Activated naive CD4-positive, alpha-beta T cell treated with anti-CD3 and anti-CD28 coated beads, Interleukin-2, amount 50 U/mL, for 72 hours (primary cell): ENCODE results near the gene EPS8L3. TPM values are rescaled to one million over a fixed set of nuclear protein-coding genes. Genes with fewer than 3 reads are reported as not detected.
"Not testable (repeated sequence)": the region's sequence is repeated elsewhere in the genome, so short reads cannot be mapped to it uniquely, and the experiment has no call there.

Experiments
- ATAC-seq, 2 donors: fragments of 150-1000 bp; cut with Tn5 transposase; 2 replicates each; pipeline ENCODE4 v1.10.0; 2021; ENCODE audit warnings: mild to moderate bottlenecking in 2 of 2, moderate library complexity in 2 of 2
- DNase-seq, 2 donors: peaks; one replicate each; pipeline ENCODE4 v3.0.0; 2021 to 2022; ENCODE audit warnings: low spot score in 2 of 2
- H3K27ac Mint-ChIP-seq, 2 donors: one replicate each; pipeline ENCODE4 v1.8.0; 2022; ENCODE audit warnings: mild to moderate bottlenecking in 2 of 2, mixed read lengths in 2 of 2
- H3K36me3 Mint-ChIP-seq, 2 donors: one replicate each; pipeline ENCODE4 v1.8.0; 2022; ENCODE audit warnings: mixed read lengths in 2 of 2
- H3K9me3 Mint-ChIP-seq, 2 donors: one replicate each; pipeline ENCODE4 v1.8.0; 2022; ENCODE audit warnings: mixed read lengths in 2 of 2
- total RNA-seq, 2 donors: library from RNA; stranded (reverse); gene quantifications; one replicate each; pipeline ENCODE4 v1.2.3, GENCODE V29; 2022

EPS8L3 gene
- total RNA-seq, 2 donors from 2014 or later: not detected

GRCh38 chr1:109760581-109761226 is 3.0 kb downstream of the EPS8L3 start:
- DNase-seq (peak in 1 of 2 donors; percentile 50), ATAC-seq (no peak)
- H3K27ac Mint-ChIP-seq: peak overlapping the region in 1 of 2 donors; percentile 42
- no peaks in the 10 kb centered on the region for H3K36me3 Mint-ChIP-seq
- no peaks in the 10 kb centered on the region for H3K9me3 Mint-ChIP-seq

DNA sequence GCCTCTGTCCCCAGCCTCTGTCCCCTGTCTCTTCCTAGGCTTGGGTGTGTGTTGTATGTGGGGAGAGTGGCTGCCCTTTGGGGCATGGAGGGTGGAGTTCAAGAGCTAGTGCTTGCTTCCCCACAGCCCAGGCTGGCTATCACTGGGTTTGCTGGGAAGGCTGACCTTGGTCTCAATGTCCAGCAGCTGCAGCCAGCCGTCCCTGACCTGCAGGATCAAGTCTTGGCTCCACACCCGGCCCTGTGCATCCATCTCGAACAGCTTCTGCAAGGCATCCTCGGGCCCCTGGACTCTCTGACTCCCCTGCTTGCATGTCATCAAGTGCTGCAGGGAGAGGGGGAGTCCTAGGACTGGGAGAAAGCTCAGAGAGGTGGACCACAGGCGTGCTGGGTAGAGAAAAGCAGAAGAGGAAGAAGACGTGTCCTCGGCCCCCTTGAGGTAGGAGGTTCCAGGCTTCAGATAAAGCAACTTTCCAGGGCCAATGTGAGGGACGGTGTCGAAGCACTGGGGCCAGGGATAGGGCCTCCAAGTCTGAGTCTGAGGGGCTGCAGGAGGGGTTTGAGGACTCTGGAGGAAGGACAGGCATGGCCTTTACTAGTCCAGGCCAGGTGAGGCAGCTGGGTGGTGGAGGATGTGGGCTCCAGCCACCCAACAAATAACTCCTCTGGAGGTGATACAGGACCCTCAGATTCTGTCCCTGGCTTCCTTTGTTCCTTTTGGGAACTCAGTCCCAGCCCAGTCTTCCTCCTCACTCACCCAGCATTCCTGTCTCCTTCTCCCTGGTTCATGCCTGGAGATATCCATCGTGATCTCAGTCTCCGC is 4.0 kb downstream of the EPS8L3 start:
- Mint-ChIP-seq H3K9me3 (no peaks in the 10 kb centered on the region), H3K27ac (peak overlapping the region in 1 of 2 donors; percentile 30), H3K36me3 (no peaks in the 10 kb centered on the region)
- ATAC-seq (no peak), DNase-seq (peak in 1 of 2 donors; percentile 23)

- ATAC-seq (no peak), DNase-seq (no peak)
- Mint-ChIP-seq H3K9me3 (no peaks in the 10 kb centered on the region), H3K36me3 (no peaks in the 10 kb centered on the region), H3K27ac (no peak overlapping the region)
Measured at GRCh38 chr1:109757936-109758786, 5.6 kb downstream of the EPS8L3 start.

DNA sequence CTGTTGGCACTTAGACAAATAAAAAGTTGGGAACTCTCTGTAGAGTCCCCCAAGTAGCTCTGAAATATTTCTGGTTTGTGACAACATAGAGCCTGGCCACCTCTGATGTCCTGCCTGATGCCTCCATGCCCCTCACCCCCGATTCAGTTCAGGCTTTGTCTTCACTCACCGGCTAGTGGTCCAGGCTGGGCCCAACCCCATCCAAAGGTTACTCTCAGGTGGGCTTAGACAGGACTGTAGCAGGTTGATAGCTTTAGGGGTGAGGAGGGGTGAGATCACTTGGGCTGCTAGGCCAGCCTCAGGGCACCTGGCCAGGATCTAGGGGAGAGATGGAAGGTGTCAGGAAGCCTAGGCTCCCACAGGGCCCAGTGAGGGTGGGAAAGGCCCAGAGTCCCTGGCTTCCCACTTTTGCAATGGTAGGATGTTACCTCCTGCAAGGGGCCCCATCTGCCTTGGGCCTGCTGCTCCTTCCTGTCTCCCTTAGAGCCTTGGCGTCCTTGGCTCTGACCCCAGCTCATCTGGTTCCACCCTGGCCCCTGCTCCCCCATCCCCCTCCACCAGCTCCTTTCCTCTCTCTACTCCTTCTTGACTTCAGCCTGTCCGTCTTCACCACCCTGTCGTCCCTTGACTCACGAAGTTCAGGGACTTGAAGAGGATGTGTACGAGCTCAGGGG is 6.7 kb downstream of the EPS8L3 start:
- Mint-ChIP-seq H3K9me3 (no peaks in the 10 kb centered on the region), H3K36me3 (no peaks in the 10 kb centered on the region)

GRCh38 chr1:109756325-109756724 is 7.4 kb downstream of the EPS8L3 start:
- H3K36me3 Mint-ChIP-seq, H3K27ac Mint-ChIP-seq, ATAC-seq, H3K9me3 Mint-ChIP-seq, DNase-seq: not testable (repeated sequence)

More for the DNA sequence above, 6.7 kb downstream of the EPS8L3 start:
- no peak overlapping the region for H3K27ac Mint-ChIP-seq
- peak in 1 of 2 donors; percentile 30 for DNase-seq
- no peak for ATAC-seq

GRCh38 chr1:109754738-109755137 is 9.0 kb downstream of the EPS8L3 start:
- ATAC-seq: no peak
- H3K36me3 Mint-ChIP-seq: no peaks in the 10 kb centered on the region
- DNase-seq: no peak
- H3K9me3 Mint-ChIP-seq: no peaks in the 10 kb centered on the region
- no peak overlapping the region for H3K27ac Mint-ChIP-seq

DNA sequence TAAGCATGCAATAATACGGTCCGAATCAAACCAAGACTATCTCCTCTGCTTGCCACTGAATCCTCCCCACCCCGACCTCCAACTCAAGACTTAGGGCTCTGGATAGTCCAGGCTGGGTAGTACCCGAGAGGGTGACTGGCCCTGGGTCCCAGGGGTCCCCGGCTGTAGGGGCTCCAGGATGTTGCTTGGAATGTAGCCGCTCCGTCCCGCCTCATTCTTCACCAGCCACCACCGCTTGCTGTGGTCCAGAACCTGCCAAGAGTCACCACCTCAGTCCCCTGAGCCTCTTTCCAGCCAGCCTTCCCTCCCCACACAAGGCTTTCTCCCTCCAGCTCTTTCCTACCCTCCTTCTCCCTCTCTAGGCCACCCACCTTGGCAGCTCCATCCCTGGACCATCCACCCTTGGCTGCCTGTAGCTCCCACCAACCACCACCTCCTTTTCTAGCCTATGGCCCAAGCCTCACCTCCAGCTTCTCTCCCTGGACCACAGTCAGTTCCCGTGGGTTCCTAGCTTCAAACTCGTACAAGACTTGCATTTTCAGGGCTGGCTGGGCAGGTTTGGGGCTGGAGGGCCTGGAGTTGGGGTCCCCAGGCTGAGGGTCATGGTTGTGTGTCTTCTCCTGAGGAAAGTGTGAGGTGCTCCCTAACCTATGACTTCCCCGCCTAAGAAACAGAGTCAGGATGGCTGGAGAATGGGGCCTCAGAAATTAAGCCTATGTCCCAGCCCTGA is 12.0 kb downstream of the EPS8L3 start:
- DNase-seq (no peak), ATAC-seq (no peak)
- H3K27ac Mint-ChIP-seq: no peak overlapping the region
- H3K9me3 Mint-ChIP-seq: no peaks in the 10 kb centered on the region
- H3K36me3 Mint-ChIP-seq: no peaks in the 10 kb centered on the region

- ATAC-seq: no peak
- H3K36me3 Mint-ChIP-seq: no peaks in the 10 kb centered on the region
- DNase-seq: no peak
- H3K27ac Mint-ChIP-seq: no peak overlapping the region
- no peaks in the 10 kb centered on the region for H3K9me3 Mint-ChIP-seq
Measured at GRCh38 chr1:109750920-109751319, 12.8 kb downstream of the EPS8L3 start.

DNA sequence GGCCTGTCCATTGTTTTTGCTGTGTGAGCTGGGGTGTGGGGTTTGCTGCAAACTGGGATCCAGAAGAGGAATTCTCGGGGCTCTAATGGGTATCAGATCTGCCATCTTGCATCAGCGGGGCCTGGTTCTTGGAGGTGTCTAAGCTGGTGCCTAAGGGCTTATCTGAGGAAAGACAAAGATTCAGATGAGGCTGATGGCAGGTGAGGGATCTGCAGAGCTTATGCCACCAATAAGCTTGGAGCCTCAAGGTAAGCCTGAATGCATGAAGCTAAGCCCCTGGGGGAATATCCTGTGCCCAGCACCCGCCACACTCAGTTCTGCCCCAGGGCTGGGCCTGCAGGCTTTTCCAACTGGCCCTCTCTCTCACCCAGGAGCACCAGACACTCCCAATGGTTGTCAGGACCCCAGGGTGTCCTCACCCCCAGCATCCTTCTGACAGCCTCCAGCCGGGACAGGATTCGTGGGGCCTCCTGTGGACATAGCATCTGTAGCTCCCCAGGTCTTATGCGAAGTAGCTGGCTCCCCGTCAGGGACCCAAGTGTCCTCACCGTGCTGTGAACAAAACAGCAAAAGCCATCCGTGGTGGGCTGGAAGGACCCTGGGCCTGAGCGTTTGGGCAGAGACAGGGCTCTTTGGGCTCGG is 13.4 kb downstream of the EPS8L3 start:
- no peaks in the 10 kb centered on the region for H3K9me3 Mint-ChIP-seq
- H3K27ac Mint-ChIP-seq: no peak overlapping the region
- no peaks in the 10 kb centered on the region for H3K36me3 Mint-ChIP-seq
- no peak for DNase-seq
- no peak for ATAC-seq

DNA sequence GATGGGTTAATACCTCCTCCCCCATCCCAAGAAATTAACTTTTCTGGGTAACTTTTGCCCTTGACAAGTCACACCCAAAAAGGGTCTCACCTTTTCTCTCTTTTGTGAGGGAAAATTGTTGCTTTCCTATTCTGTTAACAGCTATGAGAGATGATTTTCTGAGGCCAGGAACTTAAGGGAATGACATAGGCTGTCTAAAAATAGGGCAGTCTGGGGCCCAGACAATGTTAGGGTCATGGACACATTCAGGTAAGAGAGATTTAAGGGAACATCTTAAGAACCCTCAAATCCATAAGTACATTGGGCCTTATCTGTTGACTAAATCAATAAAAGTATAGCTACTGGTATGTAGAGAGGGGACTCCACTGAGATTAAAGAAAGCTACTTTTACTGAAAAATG is 14.5 kb downstream of the EPS8L3 start:
- Mint-ChIP-seq H3K9me3 (no peaks in the 10 kb centered on the region), H3K36me3 (no peaks in the 10 kb centered on the region), H3K27ac (no peak overlapping the region)
- no peak for ATAC-seq
- DNase-seq: no peak

DNA sequence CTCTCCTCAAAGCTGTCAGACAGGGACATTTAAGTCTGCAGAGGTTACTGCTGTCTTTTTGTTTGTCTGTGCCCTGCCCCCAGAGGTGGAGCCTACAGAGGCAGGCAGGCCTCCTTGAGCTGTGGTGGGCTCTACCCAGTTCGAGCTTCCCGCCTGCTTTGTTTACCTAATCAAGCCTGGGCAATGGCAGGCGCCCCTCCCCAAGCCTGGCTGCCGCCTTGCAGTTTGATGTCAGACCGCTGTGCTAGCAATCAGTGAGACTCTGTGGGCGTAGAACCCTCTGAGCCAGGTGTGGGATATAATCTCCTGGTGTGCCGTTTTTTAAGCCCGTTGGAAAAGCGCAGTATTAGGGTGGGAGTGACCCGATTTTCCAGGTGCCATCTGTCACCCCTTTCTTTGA is 15.4 kb downstream of the EPS8L3 start:
- not testable (repeated sequence) for H3K36me3 Mint-ChIP-seq, ATAC-seq, H3K9me3 Mint-ChIP-seq, DNase-seq, H3K27ac Mint-ChIP-seq

DNA sequence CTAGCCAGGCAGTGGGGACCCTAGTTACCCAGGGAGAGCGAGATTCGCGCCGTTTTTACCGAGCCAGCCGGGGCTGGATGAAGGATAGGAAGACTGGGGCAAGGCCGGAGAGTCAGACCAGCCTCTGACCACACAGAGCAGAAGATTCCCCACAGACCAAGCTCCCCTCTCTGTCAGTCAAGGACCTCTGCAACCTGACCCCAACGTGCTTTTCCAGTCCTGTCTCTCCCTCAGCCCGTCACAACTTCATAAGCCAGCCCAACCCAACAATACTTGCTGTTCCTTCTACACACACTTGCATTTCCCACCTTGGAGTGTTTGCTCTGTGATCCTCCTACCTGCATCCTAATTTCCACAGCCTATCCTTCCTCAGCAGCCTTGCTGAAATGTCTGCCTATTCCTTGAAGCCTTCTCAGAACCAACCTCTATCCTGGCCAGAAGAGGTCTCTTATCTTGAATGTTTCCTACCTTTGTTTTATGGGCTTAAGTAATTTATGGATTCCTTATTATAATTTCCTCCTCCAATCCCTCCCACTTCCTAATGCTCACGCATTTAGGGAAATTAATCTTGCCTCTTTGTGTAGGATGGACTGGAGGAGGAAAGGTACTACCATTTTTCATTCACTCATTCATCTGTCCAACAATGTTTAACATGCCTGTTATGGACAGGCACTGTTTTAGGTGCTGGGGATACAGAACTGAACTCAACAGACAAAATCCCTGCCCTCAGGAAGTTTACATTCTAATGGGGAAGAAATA is 22.9 kb downstream of the EPS8L3 start, which contains the start of gene GSTM3:
Gene GSTM3, minus strand, starts transcription at position 424 of the 759 bp plus-strand sequence. CDS start 751 bp downstream, outside the sequence.
- peak within 1 kb of the TSS; percentile 78 to 92 for H3K27ac Mint-ChIP-seq
- no peak for ATAC-seq
- peaks cover 0 to 5% of the 10 kb centered on the region in 2 donors for H3K36me3 Mint-ChIP-seq
- no peak for DNase-seq
- H3K9me3 Mint-ChIP-seq: peaks cover 0 to 5% of the 10 kb centered on the region in 2 donors

- H3K9me3 Mint-ChIP-seq: peaks cover 0 to 5% of the 10 kb centered on the region in 2 donors
- peak; percentile 94 to 97 for ATAC-seq
- DNase-seq: peak; percentile 85 to 88
- peaks cover 0 to 5% of the 10 kb centered on the region in 2 donors for H3K36me3 Mint-ChIP-seq
- H3K27ac Mint-ChIP-seq: peak overlapping the region; percentile 78 to 92
Measured at GRCh38 chr1:109739738-109740614, 23.7 kb downstream of the EPS8L3 start.
